Eye (tissue), 1 donor: ENCODE data around the gene SIGLEC12.

Experiments
- DNase-seq: peaks from one replicate; pipeline ENCODE4 v3.0.0-alpha.2; 2015

The SIGLEC12 gene

GRCh38 chr19:51501594-51502263 lies at the start of gene SIGLEC12:
Gene SIGLEC12, minus strand, starts transcription at chr19:51501800. Its CDS starts 67 bp downstream, at chr19:51501733.
- DNase-seq = no peak

- DNase-seq = no peak
These were observed 49.5 kb upstream of the SIGLEC12 start for GRCh38 chr19:51550848-51551672.

- no peak for DNase-seq
These were observed 48.1 kb upstream of the SIGLEC12 start for GRCh38 chr19:51549533-51550324.

GRCh38 chr19:51548891-51549305 lies 47.3 kb upstream of the SIGLEC12 start:
- no peak for DNase-seq

- no peak for DNase-seq
These were observed 46.6 kb upstream of the SIGLEC12 start for GRCh38 chr19:51548213-51548651.

GRCh38 chr19:51547397-51548212 lies 46.0 kb upstream of the SIGLEC12 start:
- DNase-seq = no peak

GRCh38 chr19:51546650-51547396 lies 45.2 kb upstream of the SIGLEC12 start:
- no peak for DNase-seq

- DNase-seq = no peak
These were observed 44.6 kb upstream of the SIGLEC12 start for GRCh38 chr19:51546107-51546649.

GRCh38 chr19:51544038-51544437 lies 42.4 kb upstream of the SIGLEC12 start:
- DNase-seq = no peak

- no peak for DNase-seq
These were observed 41.1 kb upstream of the SIGLEC12 start for GRCh38 chr19:51542699-51543098.

GRCh38 chr19:51541458-51542357 lies 40.1 kb upstream of the SIGLEC12 start:
- DNase-seq = no peak

- no peak for DNase-seq
These were observed 38.3 kb upstream of the SIGLEC12 start for GRCh38 chr19:51539821-51540366.

GRCh38 chr19:51535535-51535934 lies 33.9 kb upstream of the SIGLEC12 start:
- DNase-seq = no peak

- DNase-seq = no peak
These were observed 30.0 kb upstream of the SIGLEC12 start, which contains the start of gene SIGLEC6 for GRCh38 chr19:51531349-51532315. Gene SIGLEC6, minus strand, starts transcription at chr19:51531670. Its CDS starts 22 bp downstream, at chr19:51531648.

- DNase-seq = no peak
These were observed 29.0 kb upstream of the SIGLEC12 start for GRCh38 chr19:51530616-51531015.

GRCh38 chr19:51529301-51529700 lies 27.7 kb upstream of the SIGLEC12 start:
- DNase-seq = no peak

GRCh38 chr19:51525651-51526050 lies 24.1 kb upstream of the SIGLEC12 start:
- DNase-seq = no peak

- DNase-seq = no peak
These were observed 23.2 kb upstream of the SIGLEC12 start for GRCh38 chr19:51524666-51525264.
